ENCODE results near the gene FUT9. TPM values are rescaled to one million over a fixed set of nuclear protein-coding genes. Genes with fewer than 3 reads are reported as not detected.
A peak's percentile ranks its signal among the peaks of the same experiment; 100 is the strongest.

The FUT9 gene
- total RNA-seq, 1 experiment from 2014 or later, result not detected

DNA sequence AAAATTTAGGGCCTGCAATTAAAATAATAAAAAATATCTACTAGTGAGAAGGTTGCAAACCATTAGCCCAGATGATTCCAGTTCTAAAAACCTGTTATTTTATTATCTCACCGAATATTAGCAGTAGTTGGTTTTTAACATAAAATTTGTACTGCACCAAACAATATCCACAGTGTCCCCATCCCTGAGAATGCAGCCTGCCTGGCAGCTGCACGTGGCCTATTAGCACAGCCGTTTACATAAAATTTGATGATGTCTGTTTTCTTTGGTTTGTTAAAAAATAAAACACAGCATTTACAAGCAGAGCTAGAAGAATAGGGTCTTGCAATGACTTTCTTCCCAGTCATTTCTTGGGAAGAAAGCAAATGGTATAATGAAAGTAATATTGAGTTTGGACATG, 58.2 kb downstream of the FUT9 start:
- H3K4me3 Mint-ChIP-seq (ENCODE audit: unreplicated experiment), result no peak overlapping the region
- POLR2A ChIA-PET, result interaction anchor here (0.7 kb wide), 1 partner anchor 11 kb away, joined by 3 read pairs; no protein-coding TSS in a partner anchor

GRCh38 chr6:96075826-96076225, 60.1 kb downstream of the FUT9 start:
- CTCF ChIA-PET, result interaction anchor here (0.6 kb wide), 1 partner anchor 17 kb away, joined by 3 read pairs; no protein-coding TSS in a partner anchor
- Mint-ChIP-seq H3K27me3 (ENCODE audit: insufficient read depth, unreplicated experiment) (no peaks in the 10 kb centered on the region), H3K4me1 (ENCODE audit: insufficient read depth, unreplicated experiment) (no peaks in the 10 kb centered on the region), H3K27ac (ENCODE audit: low read depth, unreplicated experiment) (no peak overlapping the region), H3K4me3 (ENCODE audit: unreplicated experiment) (no peak overlapping the region), H3K9me3 (ENCODE audit: unreplicated experiment) (no peaks in the 10 kb centered on the region), H3K36me3 (ENCODE audit: insufficient read depth, unreplicated experiment) (no peaks in the 10 kb centered on the region)
- BruUV-seq (replicated peaks), result no TSS peak
- POLR2A ChIA-PET, result no interaction called here
- TF ChIP-seq, protein P1, sequence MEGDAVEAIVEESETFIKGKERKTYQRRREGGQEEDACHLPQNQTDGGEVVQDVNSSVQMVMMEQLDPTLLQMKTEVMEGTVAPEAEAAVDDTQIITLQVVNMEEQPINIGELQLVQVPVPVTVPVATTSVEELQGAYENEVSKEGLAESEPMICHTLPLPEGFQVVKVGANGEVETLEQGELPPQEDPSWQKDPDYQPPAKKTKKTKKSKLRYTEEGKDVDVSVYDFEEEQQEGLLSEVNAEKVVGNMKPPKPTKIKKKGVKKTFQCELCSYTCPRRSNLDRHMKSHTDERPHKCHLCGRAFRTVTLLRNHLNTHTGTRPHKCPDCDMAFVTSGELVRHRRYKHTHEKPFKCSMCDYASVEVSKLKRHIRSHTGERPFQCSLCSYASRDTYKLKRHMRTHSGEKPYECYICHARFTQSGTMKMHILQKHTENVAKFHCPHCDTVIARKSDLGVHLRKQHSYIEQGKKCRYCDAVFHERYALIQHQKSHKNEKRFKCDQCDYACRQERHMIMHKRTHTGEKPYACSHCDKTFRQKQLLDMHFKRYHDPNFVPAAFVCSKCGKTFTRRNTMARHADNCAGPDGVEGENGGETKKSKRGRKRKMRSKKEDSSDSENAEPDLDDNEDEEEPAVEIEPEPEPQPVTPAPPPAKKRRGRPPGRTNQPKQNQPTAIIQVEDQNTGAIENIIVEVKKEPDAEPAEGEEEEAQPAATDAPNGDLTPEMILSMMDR (IDR thresholded peaks at IDR 0.05; ENCODE audit: unreplicated experiment), result no peak
- intact Hi-C loops (cut with micrococcal nuclease), result no loop called here
- DNase-seq (ENCODE audit: unreplicated experiment), result no peak

More for the DNA sequence above, 58.2 kb downstream of the FUT9 start:
- no TSS peak for BruUV-seq (replicated peaks)
- Mint-ChIP-seq H3K9me3 (ENCODE audit: unreplicated experiment) (no peaks in the 10 kb centered on the region), H3K4me1 (ENCODE audit: insufficient read depth, unreplicated experiment) (no peaks in the 10 kb centered on the region), H3K36me3 (ENCODE audit: insufficient read depth, unreplicated experiment) (no peaks in the 10 kb centered on the region), H3K27ac (ENCODE audit: low read depth, unreplicated experiment) (no peak overlapping the region), H3K27me3 (ENCODE audit: insufficient read depth, unreplicated experiment) (no peaks in the 10 kb centered on the region)
- intact Hi-C loops (cut with micrococcal nuclease), result no loop called here
- CTCF ChIA-PET, result interaction anchor here (1.5 kb wide), 1 partner anchor 15 kb away, joined by 5 read pairs; no protein-coding TSS in a partner anchor
- TF ChIP-seq, protein P1 (IDR thresholded peaks at IDR 0.05; ENCODE audit: unreplicated experiment), result no peak
- no peak for DNase-seq (ENCODE audit: unreplicated experiment)

DNA sequence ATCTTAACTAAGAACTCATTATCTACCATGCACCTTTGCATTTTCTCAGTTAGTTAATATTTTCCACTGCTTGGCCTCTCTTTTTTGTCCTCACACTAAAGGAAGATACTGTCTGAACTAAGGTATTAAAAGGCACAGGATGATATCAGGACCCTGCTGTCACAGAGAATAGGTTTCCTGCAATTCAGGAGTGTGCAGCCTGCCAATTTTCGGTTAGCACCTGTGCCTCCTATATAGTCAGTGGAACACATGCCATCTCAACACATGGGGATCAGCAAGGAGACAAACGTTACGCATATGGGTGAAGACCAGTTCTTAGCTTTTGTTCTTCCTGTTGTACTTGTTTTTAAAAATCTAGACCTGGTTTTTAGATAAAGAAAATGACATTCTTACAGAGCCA, 71.0 kb downstream of the FUT9 start:
- no TSS peak for BruUV-seq (replicated peaks)

DNA sequence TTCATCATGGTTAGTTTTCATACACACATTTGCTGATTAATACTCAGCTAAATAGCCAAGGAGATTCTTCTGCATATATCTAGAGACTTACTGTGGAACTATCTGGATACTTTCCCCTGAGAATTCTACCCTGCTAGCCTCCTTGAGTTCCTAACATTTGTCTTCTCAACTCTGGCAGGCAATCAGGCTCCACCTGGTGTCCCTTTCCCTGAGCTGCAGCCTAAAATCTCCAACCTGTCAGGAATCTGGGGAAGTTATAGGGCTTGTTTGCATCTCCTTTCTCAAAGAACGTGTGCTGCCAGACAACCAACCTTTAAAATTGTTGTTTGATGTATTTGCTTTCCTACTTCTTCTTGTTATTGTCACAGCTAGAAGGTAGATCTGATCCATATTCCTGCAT, 73.4 kb downstream of the FUT9 start:
- peak; percentile 29 for DNase-seq (ENCODE audit: unreplicated experiment)
- TF ChIP-seq, protein P1 (IDR thresholded peaks at IDR 0.05; ENCODE audit: unreplicated experiment), result peak; percentile 45
- intact Hi-C loops (cut with micrococcal nuclease), result loop anchor here (1.0 to 10.0 kb wide), 2 partner anchors 154 to 657 kb away; no protein-coding TSS in a partner anchor
- ChIA-PET CTCF (interaction anchor here (0.5 to 1.5 kb wide), 14 partner anchors 9 to 655 kb away, joined by 3 to 8 read pairs (median 4); no protein-coding TSS in a partner anchor), POLR2A (no interaction called here)
- Mint-ChIP-seq H3K4me3 (ENCODE audit: unreplicated experiment) (no peak overlapping the region), H3K27ac (ENCODE audit: low read depth, unreplicated experiment) (no peak overlapping the region), H3K4me1 (ENCODE audit: insufficient read depth, unreplicated experiment) (no peaks in the 10 kb centered on the region), H3K36me3 (ENCODE audit: insufficient read depth, unreplicated experiment) (peaks cover 12% of the 10 kb centered on the region), H3K9me3 (ENCODE audit: unreplicated experiment) (peaks cover 8% of the 10 kb centered on the region), H3K27me3 (ENCODE audit: insufficient read depth, unreplicated experiment) (peaks cover 32% of the 10 kb centered on the region)
- no TSS peak for BruUV-seq (replicated peaks)

More for the DNA sequence above, 71.0 kb downstream of the FUT9 start:
- TF ChIP-seq, protein P1 (IDR thresholded peaks at IDR 0.05; ENCODE audit: unreplicated experiment), result no peak
- intact Hi-C loops (cut with micrococcal nuclease), result loop anchor here (10.0 kb wide), 1 partner anchor 152 kb away; no protein-coding TSS in a partner anchor
- Mint-ChIP-seq H3K27ac (ENCODE audit: low read depth, unreplicated experiment) (no peak overlapping the region), H3K4me1 (ENCODE audit: insufficient read depth, unreplicated experiment) (no peaks in the 10 kb centered on the region), H3K4me3 (ENCODE audit: unreplicated experiment) (no peak overlapping the region), H3K9me3 (ENCODE audit: unreplicated experiment) (peaks cover 8% of the 10 kb centered on the region), H3K27me3 (ENCODE audit: insufficient read depth, unreplicated experiment) (peaks cover 43% of the 10 kb centered on the region), H3K36me3 (ENCODE audit: insufficient read depth, unreplicated experiment) (peaks cover 12% of the 10 kb centered on the region)
- DNase-seq (ENCODE audit: unreplicated experiment), result no peak
- ChIA-PET POLR2A (no interaction called here), CTCF (no interaction called here)
